Parathyroid adenoma (tissue), 2 donors: Measurements from ENCODE around the gene SUSD2.
"Not testable (repeated sequence)": the region's sequence is repeated elsewhere in the genome, so short reads cannot be mapped to it uniquely, and the experiment has no call there.

Experiments
- H2AFZ ChIP-seq: fragments of 300-600 bp; sonication (generic); one replicate; pipeline ENCODE4 v1.7.0; 2017; ENCODE audit warnings: antibody characterized with exemption, mild to moderate bottlenecking
- H3K27ac ChIP-seq: fragments of 300-600 bp; sonication (generic); one replicate; pipeline ENCODE4 v1.7.0; 2017
- H3K27me3 ChIP-seq: fragments of 300-600 bp; sonication (generic); one replicate; pipeline ENCODE4 v1.7.0; 2017; ENCODE audit warnings: low read length; ENCODE audit not compliant: control insufficient read depth, insufficient read depth
- H3K36me3 ChIP-seq: fragments of 300-600 bp; sonication (generic); one replicate; pipeline ENCODE4 v1.7.0; 2017; ENCODE audit warnings: low read length; ENCODE audit not compliant: control insufficient read depth, insufficient read depth
- H3K4me1 ChIP-seq: fragments of 300-600 bp; sonication (generic); one replicate; pipeline ENCODE4 v1.7.0; 2017; ENCODE audit warnings: control low read depth
- H3K4me2 ChIP-seq: fragments of 300-600 bp; sonication (generic); one replicate; pipeline ENCODE4 v1.7.0; 2017; ENCODE audit warnings: low read length
- H3K4me3 ChIP-seq: fragments of 300-600 bp; sonication (generic); one replicate; pipeline ENCODE4 v1.7.0; 2017; ENCODE audit warnings: low read depth, low read length
- H3K79me2 ChIP-seq: fragments of 300-600 bp; sonication (generic); one replicate; pipeline ENCODE4 v1.7.0; 2017; ENCODE audit warnings: control low read depth
- H3K9ac ChIP-seq: fragments of 300-600 bp; sonication (generic); one replicate; pipeline ENCODE4 v1.7.0; 2017; ENCODE audit warnings: mild to moderate bottlenecking
- H3K9me3 ChIP-seq: fragments of 300-600 bp; sonication (generic); one replicate; pipeline ENCODE4 v1.7.0; 2017; ENCODE audit warnings: low read length; ENCODE audit not compliant: control insufficient read depth
- TF ChIP-seq, protein P1 (sequence below): fragments of 300-600 bp; sonication (generic); IDR thresholded peaks from one replicate; pipeline ENCODE4 v1.7.0; 2017; ENCODE audit warnings: antibody characterized with exemption, mild to moderate bottlenecking
- donor health status: primary hyperparathyroidism.

The SUSD2 gene

DNA sequence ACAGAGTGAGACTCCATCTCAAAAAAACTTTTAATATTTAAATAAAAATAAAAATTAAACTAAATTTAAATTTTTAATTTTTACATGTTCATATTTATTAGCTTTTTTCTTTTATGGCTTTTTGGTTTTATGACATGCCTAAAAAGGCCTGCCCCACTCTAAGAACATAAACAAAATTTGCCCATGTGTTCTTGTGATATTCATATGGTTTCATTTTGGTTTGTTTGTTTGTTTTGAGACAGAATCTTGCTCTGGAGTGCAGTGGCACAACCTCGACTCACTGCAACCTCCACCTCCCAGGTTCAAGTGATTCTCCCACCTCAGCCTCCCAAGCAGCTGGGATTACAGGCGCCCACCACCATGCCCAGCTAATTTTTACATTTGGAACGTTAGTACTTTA, 27.7 kb downstream of the SUSD2 start:
- H3K79me2 ChIP-seq: no peaks in the 10 kb centered on the region
- H3K36me3 ChIP-seq: no peaks in the 10 kb centered on the region
- no peaks in the 10 kb centered on the region for H3K4me1 ChIP-seq
- TF ChIP-seq, protein P1, sequence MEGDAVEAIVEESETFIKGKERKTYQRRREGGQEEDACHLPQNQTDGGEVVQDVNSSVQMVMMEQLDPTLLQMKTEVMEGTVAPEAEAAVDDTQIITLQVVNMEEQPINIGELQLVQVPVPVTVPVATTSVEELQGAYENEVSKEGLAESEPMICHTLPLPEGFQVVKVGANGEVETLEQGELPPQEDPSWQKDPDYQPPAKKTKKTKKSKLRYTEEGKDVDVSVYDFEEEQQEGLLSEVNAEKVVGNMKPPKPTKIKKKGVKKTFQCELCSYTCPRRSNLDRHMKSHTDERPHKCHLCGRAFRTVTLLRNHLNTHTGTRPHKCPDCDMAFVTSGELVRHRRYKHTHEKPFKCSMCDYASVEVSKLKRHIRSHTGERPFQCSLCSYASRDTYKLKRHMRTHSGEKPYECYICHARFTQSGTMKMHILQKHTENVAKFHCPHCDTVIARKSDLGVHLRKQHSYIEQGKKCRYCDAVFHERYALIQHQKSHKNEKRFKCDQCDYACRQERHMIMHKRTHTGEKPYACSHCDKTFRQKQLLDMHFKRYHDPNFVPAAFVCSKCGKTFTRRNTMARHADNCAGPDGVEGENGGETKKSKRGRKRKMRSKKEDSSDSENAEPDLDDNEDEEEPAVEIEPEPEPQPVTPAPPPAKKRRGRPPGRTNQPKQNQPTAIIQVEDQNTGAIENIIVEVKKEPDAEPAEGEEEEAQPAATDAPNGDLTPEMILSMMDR: no peak
- H2AFZ ChIP-seq: no peak overlapping the region
- H3K9ac ChIP-seq: no peak overlapping the region
- H3K4me2 ChIP-seq: no peak overlapping the region
- no peaks in the 10 kb centered on the region for H3K9me3 ChIP-seq
- H3K27ac ChIP-seq: no peak overlapping the region
- no peak overlapping the region for H3K4me3 ChIP-seq
- H3K27me3 ChIP-seq: no peaks in the 10 kb centered on the region

DNA sequence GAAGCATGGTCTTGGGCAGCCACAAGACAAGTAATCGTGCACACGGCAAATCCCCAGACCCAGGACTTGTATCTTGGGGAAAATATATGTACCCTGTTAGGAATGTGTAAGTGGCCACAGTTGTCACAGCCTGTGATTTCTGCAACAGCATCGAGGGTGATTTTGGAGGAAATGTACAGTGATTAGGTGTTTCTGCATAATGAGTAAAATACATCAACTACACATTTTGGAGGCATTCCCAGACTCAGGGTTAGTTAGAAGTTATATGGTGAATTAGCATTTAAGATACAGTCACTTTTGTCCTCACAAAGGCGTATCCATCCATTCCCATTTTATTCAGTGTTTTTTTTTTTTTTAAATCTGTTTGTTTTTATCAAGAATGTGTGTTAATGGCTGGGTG, 28.4 kb downstream of the SUSD2 start:
- no peak overlapping the region for H3K9ac ChIP-seq
- H3K36me3 ChIP-seq: no peaks in the 10 kb centered on the region
- no peak overlapping the region for H3K4me3 ChIP-seq
- H2AFZ ChIP-seq: no peak overlapping the region
- H3K9me3 ChIP-seq: no peaks in the 10 kb centered on the region
- no peaks in the 10 kb centered on the region for H3K4me1 ChIP-seq
- H3K27ac ChIP-seq: no peak overlapping the region
- no peak overlapping the region for H3K4me2 ChIP-seq
- TF ChIP-seq, protein P1: no peak
- H3K27me3 ChIP-seq: no peaks in the 10 kb centered on the region
- no peaks in the 10 kb centered on the region for H3K79me2 ChIP-seq

DNA sequence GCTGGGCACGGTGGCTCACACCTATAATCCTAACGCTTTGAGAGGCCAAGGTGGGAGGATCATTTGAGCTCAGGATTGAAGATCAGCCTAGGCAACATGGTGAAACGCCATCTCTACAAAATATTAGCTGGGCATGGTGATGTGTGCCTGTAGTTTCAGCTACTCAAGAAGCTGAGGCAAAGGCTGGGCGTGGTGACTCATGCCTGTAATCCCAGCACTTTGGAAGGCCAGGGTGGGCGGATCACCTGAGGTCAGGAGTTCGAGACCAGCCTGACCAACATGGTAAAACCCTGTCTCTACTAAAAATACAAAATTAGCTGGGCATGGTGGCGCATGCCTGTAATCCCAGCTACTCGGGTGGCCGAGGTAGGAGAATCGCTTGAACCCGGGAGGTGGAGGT, 29.1 kb downstream of the SUSD2 start:
- not testable (repeated sequence) for H2AFZ ChIP-seq, H3K4me3 ChIP-seq, H3K4me1 ChIP-seq, H3K9me3 ChIP-seq, H3K9ac ChIP-seq, H3K27me3 ChIP-seq, H3K4me2 ChIP-seq, H3K27ac ChIP-seq, H3K36me3 ChIP-seq, H3K79me2 ChIP-seq

DNA sequence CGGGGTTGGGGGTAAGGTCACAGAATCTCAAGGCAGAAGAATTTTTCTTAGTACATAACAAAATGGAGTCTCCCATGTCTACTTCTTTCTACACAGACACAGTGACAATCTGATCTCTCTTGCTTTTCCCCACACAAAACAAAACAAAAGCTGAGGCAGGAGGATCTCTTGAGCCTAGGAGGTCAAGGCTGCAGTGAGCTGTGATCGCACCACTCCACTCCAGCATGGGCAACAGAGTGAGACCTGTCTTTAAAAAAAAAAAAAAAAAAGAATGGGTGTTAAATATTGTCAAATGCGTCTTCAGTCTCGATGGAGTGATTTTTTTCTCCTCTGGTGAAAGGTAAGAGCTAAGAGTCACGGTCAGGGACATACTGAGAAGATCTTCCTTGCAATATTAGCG, 30.4 kb downstream of the SUSD2 start:
- H2AFZ ChIP-seq, H3K4me1 ChIP-seq, H3K27ac ChIP-seq, H3K4me2 ChIP-seq, H3K79me2 ChIP-seq, H3K36me3 ChIP-seq, H3K4me3 ChIP-seq, H3K27me3 ChIP-seq, H3K9ac ChIP-seq, H3K9me3 ChIP-seq: not testable (repeated sequence)

DNA sequence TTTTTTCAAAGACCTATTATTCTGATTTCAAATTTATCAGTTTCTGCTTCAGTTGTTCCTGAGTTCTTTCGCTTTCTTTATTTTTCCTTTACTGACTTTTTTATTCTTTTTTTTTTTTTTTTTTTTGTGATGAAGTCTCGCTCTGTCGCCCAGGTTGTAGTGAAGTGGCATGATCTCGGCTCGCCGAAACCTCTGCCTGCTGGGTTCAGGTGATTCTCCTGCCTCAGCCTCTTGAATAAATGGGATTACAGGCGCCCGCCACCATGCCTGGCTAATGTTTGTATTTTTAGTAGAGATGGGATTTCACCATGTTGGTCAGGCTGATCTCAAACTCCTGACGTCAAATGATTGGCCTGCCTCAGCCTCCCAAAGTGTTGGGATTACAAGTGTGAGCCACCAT, 31.8 kb downstream of the SUSD2 start:
- not testable (repeated sequence) for H3K4me2 ChIP-seq, H3K4me1 ChIP-seq, H3K79me2 ChIP-seq, H3K9ac ChIP-seq, H3K27ac ChIP-seq, H3K9me3 ChIP-seq, H3K27me3 ChIP-seq, H3K36me3 ChIP-seq, H2AFZ ChIP-seq, H3K4me3 ChIP-seq

DNA sequence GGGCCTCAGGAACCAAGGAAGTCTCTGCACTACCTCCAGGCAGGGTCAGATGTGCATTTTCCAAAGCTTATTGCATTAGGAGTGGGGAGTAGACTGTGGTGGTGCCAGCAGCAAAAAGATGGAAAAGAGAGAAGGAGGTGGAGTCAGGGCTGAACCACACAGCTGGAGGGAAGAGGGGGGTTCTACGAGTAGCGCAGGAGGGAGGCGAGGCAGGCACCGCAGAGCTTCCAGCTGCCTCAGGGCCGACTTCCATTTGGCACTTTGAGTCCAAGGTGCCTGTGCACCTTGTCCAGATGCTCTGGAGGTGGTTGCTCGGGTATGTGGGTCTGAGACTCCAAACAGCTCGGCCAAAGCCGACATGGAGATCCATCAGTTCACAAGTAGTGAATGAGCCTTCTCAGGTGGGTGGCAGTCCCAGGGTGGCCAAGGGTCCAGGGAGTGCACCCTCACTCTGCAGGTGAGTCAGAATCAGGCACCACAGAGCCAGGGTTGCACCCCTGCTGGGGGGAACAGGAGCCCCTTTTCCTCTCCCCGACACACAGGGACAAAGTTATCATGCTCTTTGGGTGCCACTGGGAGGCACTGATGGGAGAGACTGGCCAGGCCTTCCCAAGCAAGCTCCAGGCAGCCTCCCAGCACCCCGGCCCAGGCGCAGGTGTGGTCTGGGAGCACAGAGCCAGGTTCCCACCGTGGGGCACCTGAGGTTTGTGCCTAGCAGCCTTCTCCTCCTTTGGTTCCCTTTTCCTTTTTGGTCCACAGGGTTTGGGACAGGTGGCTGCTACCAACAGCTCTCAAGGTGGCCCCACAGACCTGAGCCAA, 33.4 kb downstream of the SUSD2 start:
- TF ChIP-seq, protein P1: no peak
- Histone ChIP-seq H3K4me2 (no peak overlapping the region), H3K9me3 (no peaks in the 10 kb centered on the region), H3K79me2 (no peaks in the 10 kb centered on the region), H3K4me1 (no peaks in the 10 kb centered on the region), H3K27ac (no peak overlapping the region), H3K9ac (no peak overlapping the region), H3K27me3 (no peaks in the 10 kb centered on the region), H2AFZ (no peak overlapping the region), H3K4me3 (no peak overlapping the region), H3K36me3 (no peaks in the 10 kb centered on the region)
